HUES48 (cell line): ENCODE data around the gene MRPS31.

Experiments used
- H3K27ac ChIP-seq: one replicate; pipeline ENCODE4 v1.7.0; 2013; ENCODE audit warnings: low read depth, low read length, inconsistent platforms
- H3K27me3 ChIP-seq: 2 replicates; pipeline ENCODE4 v1.6.1; 2013; ENCODE audit warnings: mild to moderate bottlenecking, low read length; ENCODE audit not compliant: control insufficient read depth, insufficient read depth
- H3K36me3 ChIP-seq: 2 replicates; pipeline ENCODE4 v1.6.1; 2013; ENCODE audit warnings: low read length; ENCODE audit not compliant: control insufficient read depth, insufficient read depth
- H3K4me1 ChIP-seq: 2 replicates; pipeline ENCODE4 v1.6.1; 2013; ENCODE audit warnings: mild to moderate bottlenecking, low read length; ENCODE audit not compliant: control insufficient read depth, insufficient read depth
- H3K4me3 ChIP-seq: 2 replicates; pipeline ENCODE4 v1.5.1; 2013; ENCODE audit warnings: mild to moderate bottlenecking, low read depth, low read length
- H3K9ac ChIP-seq: 2 replicates; pipeline ENCODE4 v1.6.1; 2013; ENCODE audit warnings: mild to moderate bottlenecking, low read depth, low read length, moderate library complexity
- H3K9me3 ChIP-seq: 2 replicates; pipeline ENCODE4 v1.6.1; 2013; ENCODE audit warnings: low read length; ENCODE audit not compliant: control insufficient read depth, insufficient read depth

The MRPS31 gene

GRCh38 chr13:40801255-40802217 lies 30.5 kb upstream of the MRPS31 start:
- H3K4me3 ChIP-seq, result no peak overlapping the region
- no peak overlapping the region for H3K9ac ChIP-seq
- no peak overlapping the region for H3K27ac ChIP-seq
- H3K4me1 ChIP-seq, result no peaks in the 10 kb centered on the region
- H3K9me3 ChIP-seq, result no peaks in the 10 kb centered on the region
- H3K27me3 ChIP-seq, result no peaks in the 10 kb centered on the region
- H3K36me3 ChIP-seq, result peaks cover 67% of the 10 kb centered on the region

GRCh38 chr13:40800559-40800958 lies 29.6 kb upstream of the MRPS31 start:
- H3K27me3 ChIP-seq, result no peaks in the 10 kb centered on the region
- no peak overlapping the region for H3K4me3 ChIP-seq
- H3K9ac ChIP-seq, result no peak overlapping the region
- no peaks in the 10 kb centered on the region for H3K9me3 ChIP-seq
- peaks cover 64% of the 10 kb centered on the region for H3K36me3 ChIP-seq
- no peak overlapping the region for H3K27ac ChIP-seq
- H3K4me1 ChIP-seq, result no peaks in the 10 kb centered on the region

GRCh38 chr13:40799508-40799907 lies 28.5 kb upstream of the MRPS31 start:
- Histone ChIP-seq H3K36me3 (peaks cover 66% of the 10 kb centered on the region), H3K9me3 (no peaks in the 10 kb centered on the region), H3K27me3 (no peaks in the 10 kb centered on the region), H3K27ac (no peak overlapping the region), H3K4me1 (no peaks in the 10 kb centered on the region), H3K9ac (no peak overlapping the region), H3K4me3 (no peak overlapping the region)

DNA sequence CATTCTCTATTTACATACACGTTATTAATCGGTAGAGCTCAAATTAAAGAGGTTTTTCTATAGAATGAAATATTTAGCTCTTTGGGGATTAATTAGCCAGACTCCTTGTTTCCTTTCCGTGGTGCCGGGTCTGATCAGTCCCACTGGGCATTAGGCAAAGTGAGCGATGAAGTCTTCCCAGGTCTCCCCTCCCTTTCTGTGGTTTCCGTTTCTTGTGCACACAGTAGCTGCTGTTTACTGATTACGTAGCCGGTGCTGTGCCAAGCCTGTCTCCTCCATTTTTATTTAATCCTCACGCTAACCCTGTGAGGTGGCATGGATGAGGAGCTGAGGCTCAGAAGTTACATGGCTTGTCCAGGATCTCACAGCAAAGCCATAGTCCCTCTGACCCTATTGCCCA lies 27.4 kb upstream of the MRPS31 start:
- Histone ChIP-seq H3K36me3 (peaks cover 65% of the 10 kb centered on the region), H3K4me3 (no peak overlapping the region), H3K27ac (no peak overlapping the region), H3K9me3 (no peaks in the 10 kb centered on the region), H3K27me3 (no peaks in the 10 kb centered on the region), H3K4me1 (no peaks in the 10 kb centered on the region), H3K9ac (no peak overlapping the region)

GRCh38 chr13:40796649-40797048 lies 25.7 kb upstream of the MRPS31 start:
- no peaks in the 10 kb centered on the region for H3K9me3 ChIP-seq
- H3K27me3 ChIP-seq, result no peaks in the 10 kb centered on the region
- H3K4me1 ChIP-seq, result no peaks in the 10 kb centered on the region
- no peak overlapping the region for H3K9ac ChIP-seq
- H3K36me3 ChIP-seq, result peaks cover 60% of the 10 kb centered on the region
- H3K27ac ChIP-seq, result no peak overlapping the region
- H3K4me3 ChIP-seq, result no peak overlapping the region

DNA sequence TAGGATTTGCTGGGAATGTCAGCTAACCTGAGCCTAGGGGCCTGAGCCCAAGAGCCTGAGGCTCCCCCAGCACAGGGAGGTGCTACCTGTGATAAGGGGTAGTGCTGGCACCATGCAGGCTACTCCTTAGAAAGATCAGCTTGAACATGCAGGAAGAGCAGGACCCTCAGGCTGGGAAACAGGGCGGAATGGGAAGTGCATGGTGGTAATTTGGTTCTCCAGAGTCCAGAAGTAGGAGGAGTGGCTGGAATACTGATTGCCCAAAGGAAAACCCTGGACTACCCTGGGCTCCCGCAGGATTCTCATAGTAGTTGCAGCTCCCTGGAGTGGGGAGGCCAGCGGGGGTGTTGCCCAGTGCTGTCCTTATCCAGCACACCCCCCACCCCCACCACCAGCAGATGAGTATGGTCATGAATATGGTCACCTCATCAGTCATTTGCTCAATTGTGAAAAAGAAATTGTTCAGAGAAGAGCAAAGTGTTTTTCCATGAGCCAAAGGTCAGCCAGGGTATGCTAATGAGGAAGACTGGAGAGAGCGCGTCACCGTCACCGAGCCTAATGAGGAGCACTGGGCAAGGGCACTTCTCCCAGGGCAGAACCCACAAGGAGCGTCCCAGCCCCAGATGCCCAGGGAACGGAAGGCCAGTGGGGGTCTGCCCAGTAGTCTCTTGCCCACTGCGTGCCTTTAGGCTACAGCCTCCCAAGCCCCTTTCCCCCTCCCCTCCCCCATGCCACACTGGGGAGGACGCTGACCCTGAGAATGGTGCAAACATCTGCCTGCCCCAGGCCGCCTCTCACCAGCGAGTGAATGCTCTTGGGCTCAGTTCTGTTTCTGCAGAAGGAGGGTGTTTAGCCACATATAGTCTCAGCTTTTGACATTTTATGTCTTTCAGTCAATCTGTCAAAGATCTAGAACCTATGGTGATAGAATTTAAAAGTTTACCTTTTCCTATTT lies 23.7 kb upstream of the MRPS31 start:
- Histone ChIP-seq H3K36me3 (peaks cover 41% of the 10 kb centered on the region), H3K9ac (no peak overlapping the region; the same call in 1 of the 2 replicates), H3K4me3 (no peak overlapping the region), H3K27me3 (no peaks in the 10 kb centered on the region), H3K4me1 (peaks cover 5% of the 10 kb centered on the region), H3K27ac (no peak overlapping the region), H3K9me3 (no peaks in the 10 kb centered on the region)

DNA sequence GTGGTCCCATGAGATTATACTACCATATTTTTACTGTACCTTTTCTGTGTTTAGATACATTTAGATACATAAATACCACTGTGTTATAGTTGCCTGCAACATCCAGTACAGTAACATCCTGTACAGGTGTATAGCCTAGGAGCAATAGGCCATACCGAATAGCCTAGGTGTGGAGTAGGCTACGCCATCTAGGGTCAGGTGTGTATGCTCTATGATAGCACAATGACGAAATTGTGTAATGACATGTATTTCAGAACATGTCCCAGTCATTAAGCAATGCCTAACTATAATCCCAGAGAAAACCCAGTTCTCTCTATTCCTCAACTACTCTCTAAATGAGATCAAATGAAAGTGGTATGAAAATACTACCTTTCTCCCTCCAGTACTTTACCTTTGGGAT lies 22.3 kb upstream of the MRPS31 start:
- Histone ChIP-seq H3K9me3 (no peaks in the 10 kb centered on the region), H3K36me3 (peaks cover 30% of the 10 kb centered on the region), H3K4me3 (no peak overlapping the region), H3K4me1 (peaks cover 5% of the 10 kb centered on the region), H3K27me3 (no peaks in the 10 kb centered on the region), H3K27ac (no peak overlapping the region), H3K9ac (no peak overlapping the region)

- Histone ChIP-seq H3K9me3 (no peaks in the 10 kb centered on the region), H3K27me3 (no peaks in the 10 kb centered on the region), H3K27ac (no peak overlapping the region), H3K36me3 (peaks cover 30% of the 10 kb centered on the region), H3K4me1 (peaks cover 5% of the 10 kb centered on the region), H3K9ac (no peak overlapping the region), H3K4me3 (no peak overlapping the region)
These were observed 21.5 kb upstream of the MRPS31 start for GRCh38 chr13:40792284-40793051.

DNA sequence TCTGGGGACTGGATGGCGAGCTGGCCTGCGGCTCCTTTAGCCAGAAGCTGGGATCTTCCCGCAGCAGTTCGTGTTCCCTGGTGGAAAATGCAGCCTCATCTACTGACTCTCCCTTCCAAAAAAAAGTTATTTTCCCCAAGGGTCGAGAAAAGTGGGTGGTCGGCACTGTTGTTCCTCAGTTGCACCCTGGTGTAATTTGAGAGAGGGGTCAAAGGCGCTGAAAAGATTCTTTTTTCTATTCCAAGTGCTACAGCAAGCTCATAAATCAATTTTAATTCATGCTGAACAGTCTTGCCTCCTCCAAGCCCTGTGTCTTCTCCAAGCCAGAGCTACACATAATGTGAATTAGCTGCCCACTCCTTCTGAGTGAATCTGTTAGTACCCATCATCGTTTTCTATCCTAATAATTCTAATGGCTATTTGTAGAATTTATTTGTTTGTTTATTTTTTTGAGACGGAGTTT lies 19.2 kb upstream of the MRPS31 start:
- H3K9ac ChIP-seq, result peak overlapping the region; percentile 90
- no peaks in the 10 kb centered on the region for H3K9me3 ChIP-seq
- H3K36me3 ChIP-seq, result peaks cover 16% of the 10 kb centered on the region; the same call in 1 of the 2 replicates
- peak overlapping the region; percentile 87 for H3K27ac ChIP-seq
- peak overlapping the region; percentile 77 for H3K4me3 ChIP-seq
- peaks cover 5% of the 10 kb centered on the region for H3K4me1 ChIP-seq
- no peaks in the 10 kb centered on the region for H3K27me3 ChIP-seq
